ENCODE results near the gene PREP. TPM values are rescaled to one million over a fixed set of nuclear protein-coding genes. Genes with fewer than 3 reads are reported as not detected.
A peak's percentile ranks its signal among the peaks of the same experiment; 100 is the strongest.

Gene PREP
- total and polyA plus RNA-seq, 2 of the 8 experiments (the other 6 are each of a cell fraction or from before 2014, with no cell fraction given): 26.8 to 70.0 TPM

GRCh38 chr6:105401247-105402089, 1.4 kb downstream of the PREP start:
- Histone ChIP-seq H3K56ac (replicated peaks; ENCODE audit: insufficient read length, low read depth, low read length) (no peak overlapping the region), H3K14ac (ENCODE audit: insufficient read length) (no peak overlapping the region), H2BK12ac (ENCODE audit: low read depth, low read length) (no peak overlapping the region), H3K79me2 (ENCODE audit: control insufficient read depth in 1 of 2, insufficient read depth in 2 of 2, low read length in 2 of 2) (peaks cover 11 to 43% of the 10 kb centered on the region in 2 experiments), H3K4me3 (ENCODE audit: extremely low read depth in 1 of 4, insufficient read depth in 2 of 4, low read depth in 3 of 4, low read length in 4 of 4) (peak overlapping the region; percentile 77 to 100 (median 81)), H2AK5ac (ENCODE audit: low read depth, low read length) (no peak overlapping the region), H3K27me3 (replicated peaks in 1 of 4; ENCODE audit: control insufficient read depth in 3 of 4, extremely low read depth in 1 of 4, insufficient read depth in 3 of 4, low read length in 3 of 4) (no peaks in the 10 kb centered on the region), H3K9me3 (ENCODE audit: insufficient read depth in 2 of 2, low read depth in 1 of 2, low read length in 1 of 2) (no peaks in the 10 kb centered on the region), H4K8ac (ENCODE audit: extremely low read depth, insufficient read depth, low read length) (no peak overlapping the region), H3K4ac (replicated peaks; ENCODE audit: insufficient read length, low read depth, low read length) (no peak overlapping the region), H3K27ac (ENCODE audit: low read depth, low read length) (0 out of 2 replicates have a peak overlapping the region, but pooled peaks have one; percentile 3), H4K20me1 (replicated peaks in 1 of 2; ENCODE audit: control insufficient read depth in 1 of 2, insufficient read depth in 2 of 2, low read length in 2 of 2) (peaks cover 0 to 3% of the 10 kb centered on the region in 2 experiments), H3K36me3 (ENCODE audit: control insufficient read depth in 2 of 4, insufficient read depth in 4 of 4, low read length in 3 of 4) (peaks cover 0 to 3% (median under 1%) of the 10 kb centered on the region in 4 experiments; a peak in 3 of 8 replicates), H4K5ac (ENCODE audit: insufficient read length, low read depth, low read length) (no peak overlapping the region), H3K23ac (ENCODE audit: insufficient read length) (no peak overlapping the region), H3K18ac (ENCODE audit: extremely low read depth, low read length) (no peak overlapping the region), H3K4me2 (ENCODE audit: insufficient read depth in 1 of 2, low read depth in 2 of 2, low read length in 2 of 2) (peak overlapping the region; percentile 76 to 82), H3K23me2 (ENCODE audit: low read depth, low read length) (peaks cover 8% of the 10 kb centered on the region; the same call in 1 of the 2 replicates), H3K79me1 (ENCODE audit: low read depth, low read length) (peaks cover 10% of the 10 kb centered on the region), H3K9ac (replicated peaks in 1 of 4; ENCODE audit: extremely low read depth in 1 of 4, low read depth in 3 of 4, low read length in 3 of 4) (peak overlapping the region in 3 of 4 experiments; percentile 62 to 82 (median 74); a peak in 5 of 7 replicates), H4K91ac (replicated peaks; ENCODE audit: insufficient read length, low read length) (no peak overlapping the region), H3K4me1 (replicated peaks in 1 of 4; ENCODE audit: control insufficient read depth in 3 of 4, insufficient read depth in 4 of 4, low read length in 3 of 4) (peaks cover 7 to 16% (median 14%) of the 10 kb centered on the region in 4 experiments; a peak in 6 of 7 replicates), H2AFZ (ENCODE audit: low read length) (peak overlapping the region; percentile 58; the same call in 1 of the 2 replicates), H2BK120ac (replicated peaks; ENCODE audit: low read depth, low read length) (no peak overlapping the region), H2BK5ac (ENCODE audit: low read depth, low read length) (no peak overlapping the region), H2BK20ac (ENCODE audit: low read length) (no peak overlapping the region), H2BK15ac (ENCODE audit: low read length) (no peak overlapping the region)
- 52% methylated on average over 8 of the region's 8 CpGs; no CpG with 5 or more reads in 1 of the 2 experiments for WGBS, 2 experiments (ENCODE audit: extremely low coverage in 1 of 2, insufficient coverage in 1 of 2, insufficient read length in 1 of 2, insufficient replicate concordance in 2 of 2, low coverage in 1 of 2, low lambda C conversion rate in 2 of 2, missing lambda C conversion rate in 1 of 2)
- ChIA-PET POLR2A (ENCODE audit: partially characterized antibody) (interaction anchor here (0.6 to 2.1 kb wide), 2 partner anchors 12 to 163 kb away, joined by 3 to 7 read pairs; no protein-coding TSS in a partner anchor), CTCF (ENCODE audit: partially characterized antibody) (interaction anchor here (0.5 to 2.3 kb wide), 9 partner anchors 12 to 314 kb away, joined by 3 to 12 read pairs (median 5); no protein-coding TSS in a partner anchor)
- TF ChIP-seq HDAC6 (IDR thresholded peaks at IDR 0.05; ENCODE audit: low read depth, low read length) (no peak), BCL11A (IDR thresholded peaks at IDR 0.05; ENCODE audit: low read depth in 2 of 2, low read length in 2 of 2) (no peak), CHD1 (IDR thresholded peaks at IDR 0.05; ENCODE audit: low read depth, low read length) (no peak), SP2 (IDR thresholded peaks at IDR 0.05; ENCODE audit: low read length) (no peak)
- DNase-seq (ENCODE audit: low read depth in 1 of 2, low spot score in 2 of 2) (no peak), FAIRE-seq (no peak)

Data from H1 (cell line).